Epithelial cell of esophagus (primary cell): ENCODE results near the gene IL1A.
A peak's percentile ranks its signal among the peaks of the same experiment; 100 is the strongest.

ENCODE experiments used
- DNase-seq: peaks from one replicate; pipeline ENCODE4 v3.0.0; 2010; ENCODE audit warnings: low read depth
- H3K4me3 ChIP-seq: 2 replicates; pipeline ENCODE4 v1.5.1; 2011; ENCODE audit warnings: mild to moderate bottlenecking, low read length, control low read depth
- TF ChIP-seq, protein P1 (sequence below): IDR thresholded peaks from 2 replicates; pipeline ENCODE4 v1.5.1; 2011; ENCODE audit warnings: low read depth, mild to moderate bottlenecking, low read length, control low read depth, inconsistent platforms; ENCODE audit not compliant: insufficient read depth; ENCODE audit errors: missing control alignments

The IL1A gene

DNA sequence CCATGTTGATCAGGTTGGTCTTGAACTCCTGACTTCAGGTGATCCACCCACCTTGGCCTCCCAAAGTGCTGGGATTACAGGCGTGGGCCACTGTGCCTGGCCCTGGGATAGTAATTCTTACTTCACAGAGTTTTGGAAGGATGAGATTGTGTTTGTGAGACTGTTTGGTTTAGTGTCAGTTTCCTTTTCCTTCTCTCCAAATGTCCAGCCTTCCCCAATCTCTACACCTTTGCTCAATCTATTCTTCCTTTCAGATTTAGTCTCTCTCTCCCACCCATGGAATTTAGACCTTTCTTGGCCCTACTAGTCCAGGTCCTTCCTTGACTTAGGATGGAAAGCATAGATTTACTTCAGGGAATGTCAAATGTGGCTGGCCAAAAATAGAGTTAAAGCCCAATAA, 12.2 kb upstream of the IL1A start:
- no peak overlapping the region for H3K4me3 ChIP-seq
- TF ChIP-seq, protein P1, sequence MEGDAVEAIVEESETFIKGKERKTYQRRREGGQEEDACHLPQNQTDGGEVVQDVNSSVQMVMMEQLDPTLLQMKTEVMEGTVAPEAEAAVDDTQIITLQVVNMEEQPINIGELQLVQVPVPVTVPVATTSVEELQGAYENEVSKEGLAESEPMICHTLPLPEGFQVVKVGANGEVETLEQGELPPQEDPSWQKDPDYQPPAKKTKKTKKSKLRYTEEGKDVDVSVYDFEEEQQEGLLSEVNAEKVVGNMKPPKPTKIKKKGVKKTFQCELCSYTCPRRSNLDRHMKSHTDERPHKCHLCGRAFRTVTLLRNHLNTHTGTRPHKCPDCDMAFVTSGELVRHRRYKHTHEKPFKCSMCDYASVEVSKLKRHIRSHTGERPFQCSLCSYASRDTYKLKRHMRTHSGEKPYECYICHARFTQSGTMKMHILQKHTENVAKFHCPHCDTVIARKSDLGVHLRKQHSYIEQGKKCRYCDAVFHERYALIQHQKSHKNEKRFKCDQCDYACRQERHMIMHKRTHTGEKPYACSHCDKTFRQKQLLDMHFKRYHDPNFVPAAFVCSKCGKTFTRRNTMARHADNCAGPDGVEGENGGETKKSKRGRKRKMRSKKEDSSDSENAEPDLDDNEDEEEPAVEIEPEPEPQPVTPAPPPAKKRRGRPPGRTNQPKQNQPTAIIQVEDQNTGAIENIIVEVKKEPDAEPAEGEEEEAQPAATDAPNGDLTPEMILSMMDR, result no peak
- DNase-seq, result no peak

DNA sequence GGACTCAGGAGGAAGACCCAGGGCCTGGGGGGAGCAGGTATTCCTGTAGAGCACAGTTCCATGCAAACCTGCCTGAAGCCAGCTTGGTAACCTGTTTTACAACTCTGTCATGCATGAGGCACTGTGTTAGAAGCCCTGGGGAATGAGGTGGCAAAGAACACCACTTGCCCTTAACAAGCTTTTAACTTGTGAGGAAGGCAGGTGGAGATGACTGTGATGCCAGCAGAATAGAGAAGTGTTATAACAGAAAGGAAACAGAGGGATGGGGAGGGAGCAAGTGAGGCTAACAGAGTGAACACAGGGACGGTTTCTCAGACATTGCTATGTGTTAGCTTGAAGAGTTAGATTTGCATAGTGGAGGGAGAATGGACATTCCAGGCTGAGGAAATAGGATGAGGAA, 11.5 kb upstream of the IL1A start:
- TF ChIP-seq, protein P1, result peak; percentile 20
- peak; percentile 99 for DNase-seq
- no peak overlapping the region for H3K4me3 ChIP-seq

DNA sequence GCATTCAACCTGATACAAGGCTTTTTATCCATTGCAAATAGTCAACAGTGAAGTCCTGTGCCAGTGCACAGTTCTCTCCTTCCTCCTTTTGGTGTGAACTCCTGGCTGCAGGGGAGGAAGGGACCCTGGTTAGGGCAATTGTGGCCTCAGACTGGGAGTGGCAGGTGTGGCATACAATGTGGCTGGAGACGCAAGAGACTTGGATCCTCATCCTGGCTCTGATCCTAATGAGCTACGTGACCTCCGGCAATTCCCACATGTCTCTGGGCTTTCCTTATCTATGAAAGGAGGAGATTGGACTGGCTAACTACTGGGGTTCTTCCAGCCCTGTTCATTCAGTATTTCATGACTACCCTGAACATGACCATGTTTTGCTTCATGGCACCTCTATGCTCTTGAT, 10.5 kb upstream of the IL1A start:
- DNase-seq, result no peak
- no peak overlapping the region for H3K4me3 ChIP-seq
- TF ChIP-seq, protein P1, result no peak

DNA sequence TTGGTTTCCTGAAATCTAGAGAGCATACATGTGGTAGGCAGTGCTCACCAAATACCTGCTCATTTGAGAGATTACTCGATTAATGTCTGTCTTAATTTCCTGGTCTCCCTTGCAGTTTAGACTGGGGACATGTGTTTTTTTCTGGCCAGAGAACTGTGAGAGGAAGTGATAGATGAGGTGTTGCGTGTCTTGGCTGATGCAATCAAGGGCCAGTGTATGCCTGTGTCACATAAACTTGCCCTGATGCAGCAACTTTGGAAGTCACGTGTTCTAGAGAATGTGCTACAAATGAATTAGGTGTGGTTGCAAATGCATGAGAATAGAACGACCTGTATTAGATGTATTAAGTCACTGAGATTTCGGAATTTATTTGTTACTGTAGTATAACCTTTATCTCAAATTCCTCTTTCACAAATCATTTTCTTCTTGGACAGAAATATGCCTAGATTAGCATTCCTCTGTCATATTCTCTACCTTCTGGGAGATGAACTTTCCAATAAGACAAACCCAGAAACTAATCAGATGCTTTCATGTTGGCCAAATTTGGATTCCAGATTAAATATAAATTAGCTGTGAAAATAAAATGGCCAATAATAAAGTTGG, 9.9 kb upstream of the IL1A start:
- TF ChIP-seq, protein P1, result no peak
- H3K4me3 ChIP-seq, result no peak overlapping the region
- DNase-seq, result peak; percentile 99

DNA sequence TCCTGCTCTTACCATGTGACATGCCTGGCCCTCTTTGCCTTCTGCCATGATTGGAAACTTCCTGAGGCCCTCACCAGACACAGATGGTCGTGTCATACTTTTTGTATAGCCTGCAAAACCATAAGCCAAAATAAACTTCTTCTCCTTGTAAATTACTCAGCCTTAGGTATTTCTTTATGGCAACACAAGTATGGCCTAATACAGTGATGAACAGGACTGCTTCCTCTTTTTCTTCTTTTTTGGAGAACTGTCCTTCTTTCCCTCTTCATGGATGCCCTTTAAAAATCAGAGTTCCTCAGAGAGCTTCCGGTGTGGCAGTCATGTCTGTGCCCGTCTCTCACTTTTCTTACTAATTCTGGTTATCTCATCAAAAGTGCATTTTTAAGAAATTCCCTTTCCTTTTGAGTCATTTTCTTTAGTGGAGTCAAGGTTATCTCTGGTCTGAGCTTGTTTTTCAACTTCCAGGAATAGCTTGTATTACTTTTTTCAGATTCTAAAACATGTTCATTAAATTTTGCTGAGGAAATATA, 9.2 kb upstream of the IL1A start:
- TF ChIP-seq, protein P1, result no peak
- no peak overlapping the region for H3K4me3 ChIP-seq
- DNase-seq, result peak; percentile 80

DNA sequence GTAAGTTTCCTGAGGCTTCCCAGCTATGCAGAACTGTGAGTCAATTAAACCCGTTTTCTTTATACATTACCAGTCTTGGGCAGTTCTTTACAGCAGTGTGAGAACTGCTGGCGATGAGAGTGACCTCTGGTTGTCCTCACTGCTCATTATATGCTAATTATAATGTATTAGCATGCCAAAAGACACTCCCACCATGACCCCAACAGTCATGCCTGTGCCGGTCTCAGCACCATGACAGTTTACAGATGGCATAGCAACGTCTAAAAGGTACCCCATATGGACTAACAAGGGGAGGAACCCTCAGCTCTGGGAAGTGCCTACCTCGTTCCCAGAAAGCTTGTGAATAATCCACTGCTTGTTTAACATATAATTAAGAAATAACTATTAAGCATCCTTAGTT, 8.1 kb upstream of the IL1A start:
- TF ChIP-seq, protein P1, result no peak
- no peak for DNase-seq
- H3K4me3 ChIP-seq, result no peak overlapping the region

DNA sequence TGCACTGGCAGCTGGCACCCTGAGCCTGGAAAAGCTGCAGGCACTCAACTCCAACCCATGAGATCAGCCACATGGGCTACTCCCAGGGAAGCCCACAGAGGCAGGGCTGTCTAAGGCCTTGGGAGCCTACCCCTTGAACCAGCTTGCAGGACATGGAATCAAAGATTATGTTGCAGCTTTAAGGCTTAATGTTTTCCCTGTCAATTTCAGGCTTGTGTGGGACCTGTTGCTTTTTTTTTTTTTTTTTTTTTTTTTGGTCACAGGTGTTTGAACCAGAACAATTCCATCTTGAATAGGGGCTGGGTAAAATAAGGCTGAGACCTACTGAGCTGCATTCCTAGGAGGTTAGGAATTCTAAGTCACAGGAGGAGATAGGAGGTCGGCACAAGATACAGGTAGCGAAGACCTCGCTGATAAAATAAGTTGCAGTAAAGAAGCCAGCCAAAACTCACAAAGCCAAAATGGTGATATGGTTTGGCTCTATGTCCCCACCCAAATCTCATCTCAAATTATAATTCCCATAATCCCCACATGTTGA, 7.5 kb upstream of the IL1A start:
- no peak for DNase-seq
- TF ChIP-seq, protein P1, result no peak
- H3K4me3 ChIP-seq, result no peak overlapping the region
